Ishikawa (cell line): Measurements from ENCODE around the gene DUSP10.

ENCODE experiments used
- CEBPB ChIP-seq: IDR thresholded peaks from 2 replicates; pipeline ENCODE4 v1.6.1; 2012
- CREB1 ChIP-seq: IDR thresholded peaks from 2 replicates; pipeline ENCODE4 v1.6.1; 2012; ENCODE audit warnings: low read depth
- EGR1 ChIP-seq: IDR thresholded peaks from 2 replicates; pipeline ENCODE4 v1.6.1; 2012
- EP300 ChIP-seq: IDR thresholded peaks from 2 replicates; pipeline ENCODE4 v1.6.1; 2012; ENCODE audit warnings: borderline replicate concordance
- FOXM1 ChIP-seq: IDR thresholded peaks from 2 replicates; pipeline ENCODE4 v1.6.1; 2012; ENCODE audit warnings: low read depth, borderline replicate concordance
- NFIC ChIP-seq: IDR thresholded peaks from 2 replicates; pipeline ENCODE4 v1.6.1; 2012
- RAD21 ChIP-seq: IDR thresholded peaks from 2 replicates; pipeline ENCODE4 v1.6.1; 2012; ENCODE audit warnings: low read depth
- TAF1 ChIP-seq: IDR thresholded peaks from 2 replicates; pipeline ENCODE4 v1.6.1; 2012; ENCODE audit warnings: low read depth, mild to moderate bottlenecking
- TCF12 ChIP-seq: IDR thresholded peaks from 2 replicates; pipeline ENCODE4 v1.6.1; 2012; ENCODE audit warnings: low read depth
- TEAD4 ChIP-seq: IDR thresholded peaks from 2 replicates; pipeline ENCODE4 v1.6.1; 2012
- YY1 ChIP-seq: IDR thresholded peaks from 2 replicates; pipeline ENCODE4 v1.6.1; 2012; ENCODE audit warnings: low read depth
- ZBTB7A ChIP-seq: IDR thresholded peaks from 2 replicates; pipeline ENCODE4 v1.6.1; 2012; ENCODE audit warnings: low read depth
- TF ChIP-seq, protein P1 (sequence below): IDR thresholded peaks from 2 replicates; pipeline ENCODE4 v1.6.1; 2012; ENCODE audit warnings: low read depth, mild to moderate bottlenecking
- TF ChIP-seq, protein P2 (sequence below): IDR thresholded peaks from 2 replicates; pipeline ENCODE4 v1.6.1; 2012
- TF ChIP-seq, protein P3 (sequence below): IDR thresholded peaks from 2 replicates; pipeline ENCODE4 v1.6.1; 2012

The DUSP10 gene

DNA sequence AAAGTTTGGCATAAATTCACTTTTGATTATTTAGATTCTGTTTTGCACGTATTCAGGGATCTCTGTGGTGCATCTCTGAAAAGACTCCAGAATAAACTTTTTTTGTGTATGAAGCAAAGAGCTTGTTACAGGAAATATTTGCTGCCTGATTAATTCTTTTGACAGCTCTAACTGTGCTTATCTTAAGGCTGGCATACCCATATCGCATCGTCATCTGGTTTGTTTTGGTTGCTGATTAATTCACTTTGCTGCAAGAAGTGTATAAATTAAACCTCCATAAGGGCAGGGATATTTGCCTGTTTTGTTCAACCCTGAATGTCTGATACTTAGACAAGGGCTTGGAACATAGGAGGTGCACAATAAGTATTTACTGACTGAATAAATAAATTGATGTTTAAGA is 17.5 kb upstream of the DUSP10 start:
- TF ChIP-seq TCF12 (no peak), TAF1 (no peak), RAD21 (no peak)

DNA sequence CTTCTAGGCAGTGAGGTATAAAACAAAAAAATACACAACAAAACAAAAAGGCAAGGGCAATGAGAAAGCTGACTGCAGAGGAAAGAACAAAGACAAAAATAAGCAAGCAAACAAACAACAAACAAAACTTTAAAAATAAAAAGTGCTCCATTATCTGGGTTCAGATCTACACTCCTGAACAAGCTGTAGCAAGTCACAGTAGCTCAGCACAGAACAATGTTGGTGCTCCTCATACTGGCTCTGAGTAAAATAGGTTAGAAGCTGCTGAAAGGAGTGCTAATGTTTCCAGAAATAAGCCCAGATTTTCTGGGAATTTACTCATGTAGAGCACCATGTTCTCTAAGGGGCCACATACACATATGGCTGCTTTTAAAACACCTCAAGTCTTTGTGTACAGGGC is 16.6 kb upstream of the DUSP10 start:
- TF ChIP-seq ZBTB7A (no peak), NFIC (no peak), FOXM1 (no peak), CEBPB (no peak), YY1 (no peak), RAD21 (no peak), TCF12 (no peak), EGR1 (no peak), CREB1 (no peak), TEAD4 (no peak), TAF1 (no peak), EP300 (no peak)
- TF ChIP-seq, protein P1, sequence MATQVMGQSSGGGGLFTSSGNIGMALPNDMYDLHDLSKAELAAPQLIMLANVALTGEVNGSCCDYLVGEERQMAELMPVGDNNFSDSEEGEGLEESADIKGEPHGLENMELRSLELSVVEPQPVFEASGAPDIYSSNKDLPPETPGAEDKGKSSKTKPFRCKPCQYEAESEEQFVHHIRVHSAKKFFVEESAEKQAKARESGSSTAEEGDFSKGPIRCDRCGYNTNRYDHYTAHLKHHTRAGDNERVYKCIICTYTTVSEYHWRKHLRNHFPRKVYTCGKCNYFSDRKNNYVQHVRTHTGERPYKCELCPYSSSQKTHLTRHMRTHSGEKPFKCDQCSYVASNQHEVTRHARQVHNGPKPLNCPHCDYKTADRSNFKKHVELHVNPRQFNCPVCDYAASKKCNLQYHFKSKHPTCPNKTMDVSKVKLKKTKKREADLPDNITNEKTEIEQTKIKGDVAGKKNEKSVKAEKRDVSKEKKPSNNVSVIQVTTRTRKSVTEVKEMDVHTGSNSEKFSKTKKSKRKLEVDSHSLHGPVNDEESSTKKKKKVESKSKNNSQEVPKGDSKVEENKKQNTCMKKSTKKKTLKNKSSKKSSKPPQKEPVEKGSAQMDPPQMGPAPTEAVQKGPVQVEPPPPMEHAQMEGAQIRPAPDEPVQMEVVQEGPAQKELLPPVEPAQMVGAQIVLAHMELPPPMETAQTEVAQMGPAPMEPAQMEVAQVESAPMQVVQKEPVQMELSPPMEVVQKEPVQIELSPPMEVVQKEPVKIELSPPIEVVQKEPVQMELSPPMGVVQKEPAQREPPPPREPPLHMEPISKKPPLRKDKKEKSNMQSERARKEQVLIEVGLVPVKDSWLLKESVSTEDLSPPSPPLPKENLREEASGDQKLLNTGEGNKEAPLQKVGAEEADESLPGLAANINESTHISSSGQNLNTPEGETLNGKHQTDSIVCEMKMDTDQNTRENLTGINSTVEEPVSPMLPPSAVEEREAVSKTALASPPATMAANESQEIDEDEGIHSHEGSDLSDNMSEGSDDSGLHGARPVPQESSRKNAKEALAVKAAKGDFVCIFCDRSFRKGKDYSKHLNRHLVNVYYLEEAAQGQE, result no peak
- TF ChIP-seq, protein P2, sequence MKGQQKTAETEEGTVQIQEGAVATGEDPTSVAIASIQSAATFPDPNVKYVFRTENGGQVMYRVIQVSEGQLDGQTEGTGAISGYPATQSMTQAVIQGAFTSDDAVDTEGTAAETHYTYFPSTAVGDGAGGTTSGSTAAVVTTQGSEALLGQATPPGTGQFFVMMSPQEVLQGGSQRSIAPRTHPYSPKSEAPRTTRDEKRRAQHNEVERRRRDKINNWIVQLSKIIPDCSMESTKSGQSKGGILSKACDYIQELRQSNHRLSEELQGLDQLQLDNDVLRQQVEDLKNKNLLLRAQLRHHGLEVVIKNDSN, result no peak
- TF ChIP-seq, protein P3, sequence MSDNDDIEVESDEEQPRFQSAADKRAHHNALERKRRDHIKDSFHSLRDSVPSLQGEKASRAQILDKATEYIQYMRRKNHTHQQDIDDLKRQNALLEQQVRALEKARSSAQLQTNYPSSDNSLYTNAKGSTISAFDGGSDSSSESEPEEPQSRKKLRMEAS, result no peak

DNA sequence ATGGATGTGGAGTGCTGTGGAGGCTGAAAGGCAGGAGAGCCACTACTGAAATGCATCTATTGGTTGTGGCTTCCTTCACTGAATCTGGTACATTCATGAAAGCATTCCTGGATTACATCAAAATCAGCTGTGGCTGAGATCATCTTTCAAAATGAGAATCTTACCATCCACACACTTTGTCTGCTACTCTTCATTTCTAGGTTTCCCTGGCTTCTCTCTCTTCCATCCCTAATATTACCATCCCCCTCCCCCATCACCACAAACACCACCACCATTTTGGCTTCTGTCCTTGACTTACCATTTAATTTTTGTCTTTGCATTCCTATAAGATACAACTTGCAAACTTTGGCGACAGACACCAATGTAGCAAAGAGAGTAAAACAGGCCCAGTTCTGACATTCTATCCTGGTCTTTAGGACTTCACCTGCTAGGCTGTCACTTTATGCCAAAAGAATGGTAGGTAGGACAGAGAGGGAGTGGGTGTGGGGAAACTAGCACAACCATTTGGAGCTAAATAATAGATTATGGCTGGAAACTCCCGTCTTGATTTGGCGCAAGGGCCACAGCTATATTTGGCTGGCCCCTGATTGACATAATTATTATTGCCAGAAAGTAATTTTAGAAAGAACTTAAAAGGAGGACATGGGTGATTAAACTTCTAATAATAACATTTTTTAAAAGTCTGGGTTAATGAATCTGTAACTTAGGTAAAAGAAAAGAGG is 15.1 kb upstream of the DUSP10 start:
- TF ChIP-seq EP300 (no peak), EGR1 (no peak), FOXM1 (no peak), NFIC (no peak), TAF1 (no peak), YY1 (no peak), TEAD4 (no peak)
- TF ChIP-seq, protein P2, result no peak
- TF ChIP-seq, protein P1, result no peak

DNA sequence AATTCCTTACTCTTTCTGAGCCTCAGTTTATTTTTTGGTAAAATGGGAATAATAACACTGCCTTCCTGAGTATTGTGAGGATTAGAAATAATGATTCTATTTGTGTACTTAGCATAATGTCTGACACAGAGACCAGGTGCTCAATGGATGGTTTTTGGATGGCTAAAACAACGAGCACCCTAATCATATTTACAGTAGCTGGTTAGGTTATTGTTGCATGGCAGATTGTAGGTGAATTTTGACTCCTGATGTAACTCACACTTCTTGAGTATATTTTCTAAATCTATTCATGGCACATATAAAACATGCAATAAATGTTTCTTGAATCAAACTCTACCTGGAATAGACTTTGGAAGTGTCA is 11.9 kb upstream of the DUSP10 start:
- TF ChIP-seq CEBPB (no peak), EGR1 (no peak), CREB1 (no peak), TEAD4 (no peak), TCF12 (no peak), NFIC (no peak), TAF1 (no peak)
- TF ChIP-seq, protein P2, result no peak

DNA sequence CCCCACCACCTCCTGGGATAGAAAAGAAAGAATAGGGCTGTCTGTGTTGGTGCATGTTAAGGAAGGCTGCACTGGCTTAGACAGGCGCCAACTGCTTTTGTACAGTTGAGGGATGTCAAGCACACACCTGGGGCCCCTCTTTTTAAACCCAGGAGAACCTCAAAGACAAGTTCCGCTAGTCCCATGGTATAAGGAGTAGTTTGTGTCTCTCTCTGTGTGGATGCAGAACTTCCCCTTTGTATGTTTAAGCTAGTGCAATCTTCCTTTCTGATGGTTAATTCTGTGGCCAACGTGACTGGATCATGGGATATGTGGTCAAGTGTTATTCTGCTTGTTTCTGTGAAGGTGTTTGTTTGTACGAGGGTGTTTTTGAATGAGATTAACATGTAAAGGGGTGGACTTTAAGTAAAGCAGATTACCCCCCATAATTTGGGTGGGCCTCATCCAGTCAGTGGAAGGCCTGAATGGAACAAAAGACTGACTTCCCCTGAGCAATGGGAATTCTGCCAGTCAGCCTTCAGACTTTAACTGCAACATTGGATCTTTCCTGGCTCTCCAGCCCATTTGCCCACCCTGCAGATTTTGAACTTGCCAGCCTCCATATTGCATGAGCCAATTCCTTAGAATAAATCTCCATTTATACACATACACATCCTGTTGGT is 9.5 kb upstream of the DUSP10 start:
- no peak for TF ChIP-seq FOXM1
- no peak for TF ChIP-seq CEBPB
- no peak for TF ChIP-seq CREB1
- no peak for TF ChIP-seq RAD21
- TF ChIP-seq ZBTB7A, result no peak
- no peak for TF ChIP-seq TEAD4
- no peak for TF ChIP-seq EGR1
- TF ChIP-seq YY1, result no peak
- no peak for TF ChIP-seq NFIC
- TF ChIP-seq, protein P2, result no peak
- no peak for TF ChIP-seq EP300
- no peak for TF ChIP-seq TCF12
- TF ChIP-seq, protein P3, result no peak
- no peak for TF ChIP-seq TAF1
- TF ChIP-seq, protein P1, result no peak
